Fibroblast of villous mesenchyme (primary cell): ENCODE data around the gene PKD1. TPM values are rescaled to one million over a fixed set of nuclear protein-coding genes. Genes with fewer than 3 reads are reported as not detected.

Source experiments
- DNase-seq: peaks from one replicate; pipeline ENCODE4 v3.0.0-alpha.2; 2010; ENCODE audit warnings: low read depth
- H3K4me3 ChIP-seq: 2 replicates; pipeline ENCODE4 v1.5.1; 2011; ENCODE audit warnings: low read depth, mild to moderate bottlenecking, low read length
- total RNA-seq: library from RNA; depleted of rRNA; stranded (reverse); fragments of >200 nt; gene quantifications from 2 replicates; pipeline ENCODE4 v1.2.3, GENCODE V29; 2012
- TF ChIP-seq, protein P1 (sequence below): IDR thresholded peaks from 2 replicates; pipeline ENCODE4 v1.5.1; 2012; ENCODE audit warnings: low read depth, mild to moderate bottlenecking, low read length; ENCODE audit not compliant: insufficient read depth

PKD1 gene
- total RNA-seq, 1 donor: 139 TPM

DNA sequence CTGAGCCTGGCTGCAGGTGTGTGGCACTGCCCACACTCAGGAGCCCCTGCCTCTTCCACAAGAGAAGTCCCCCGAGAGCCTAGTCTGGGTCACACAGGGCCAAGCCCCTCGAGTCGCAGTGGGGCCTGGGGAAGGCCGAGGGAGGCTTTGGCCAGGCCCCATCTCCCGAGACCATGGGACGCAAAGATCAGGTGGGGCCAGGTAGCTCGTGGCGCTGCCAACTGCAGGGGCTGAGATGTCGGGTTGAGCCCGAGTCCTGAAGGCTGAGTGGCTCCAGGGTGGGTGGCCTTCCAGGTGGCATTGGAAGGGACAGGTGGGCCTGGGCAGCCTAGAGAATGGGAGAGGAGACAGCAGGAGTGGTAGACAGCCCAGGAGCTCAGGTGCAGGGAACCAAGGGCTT is 26.2 kb upstream of the PKD1 start:
- TF ChIP-seq, protein P1, sequence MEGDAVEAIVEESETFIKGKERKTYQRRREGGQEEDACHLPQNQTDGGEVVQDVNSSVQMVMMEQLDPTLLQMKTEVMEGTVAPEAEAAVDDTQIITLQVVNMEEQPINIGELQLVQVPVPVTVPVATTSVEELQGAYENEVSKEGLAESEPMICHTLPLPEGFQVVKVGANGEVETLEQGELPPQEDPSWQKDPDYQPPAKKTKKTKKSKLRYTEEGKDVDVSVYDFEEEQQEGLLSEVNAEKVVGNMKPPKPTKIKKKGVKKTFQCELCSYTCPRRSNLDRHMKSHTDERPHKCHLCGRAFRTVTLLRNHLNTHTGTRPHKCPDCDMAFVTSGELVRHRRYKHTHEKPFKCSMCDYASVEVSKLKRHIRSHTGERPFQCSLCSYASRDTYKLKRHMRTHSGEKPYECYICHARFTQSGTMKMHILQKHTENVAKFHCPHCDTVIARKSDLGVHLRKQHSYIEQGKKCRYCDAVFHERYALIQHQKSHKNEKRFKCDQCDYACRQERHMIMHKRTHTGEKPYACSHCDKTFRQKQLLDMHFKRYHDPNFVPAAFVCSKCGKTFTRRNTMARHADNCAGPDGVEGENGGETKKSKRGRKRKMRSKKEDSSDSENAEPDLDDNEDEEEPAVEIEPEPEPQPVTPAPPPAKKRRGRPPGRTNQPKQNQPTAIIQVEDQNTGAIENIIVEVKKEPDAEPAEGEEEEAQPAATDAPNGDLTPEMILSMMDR: no peak
- no peak for DNase-seq
- no peak overlapping the region for H3K4me3 ChIP-seq

DNA sequence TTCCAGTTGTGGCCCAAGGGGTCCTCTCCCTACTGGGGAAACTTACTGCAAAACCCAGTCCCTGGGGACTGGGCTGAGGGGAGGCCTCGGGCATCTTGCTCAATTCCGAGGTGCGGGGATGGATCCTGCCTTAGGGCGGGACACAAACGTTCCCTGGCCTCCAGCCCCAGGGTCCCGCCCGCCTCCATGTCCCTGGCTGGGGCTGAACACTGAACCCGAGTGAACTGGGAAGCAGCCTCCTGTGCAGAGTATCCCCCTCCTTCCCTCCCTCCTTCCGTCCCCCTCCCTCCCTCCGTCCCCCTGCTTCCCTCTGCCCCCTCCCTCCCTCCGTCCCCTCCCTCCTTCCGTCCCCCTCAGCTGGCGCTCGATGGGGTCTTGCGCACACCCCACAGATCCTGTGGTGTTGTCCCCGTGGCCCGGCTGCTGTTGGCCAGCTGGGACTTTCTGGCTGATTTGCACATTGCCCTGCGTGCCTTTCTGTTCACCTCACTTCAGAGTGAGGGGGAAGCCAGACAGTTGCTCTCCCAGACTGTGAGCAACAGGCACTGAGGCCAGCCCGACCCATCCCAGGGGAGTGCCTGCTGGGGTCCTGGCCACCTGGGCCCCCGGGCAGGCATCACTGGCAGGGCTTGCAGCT is 25.3 kb upstream of the PKD1 start:
- H3K4me3 ChIP-seq: peak overlapping the region; percentile 18
- peak; percentile 76 for DNase-seq
- TF ChIP-seq, protein P1: no peak

DNA sequence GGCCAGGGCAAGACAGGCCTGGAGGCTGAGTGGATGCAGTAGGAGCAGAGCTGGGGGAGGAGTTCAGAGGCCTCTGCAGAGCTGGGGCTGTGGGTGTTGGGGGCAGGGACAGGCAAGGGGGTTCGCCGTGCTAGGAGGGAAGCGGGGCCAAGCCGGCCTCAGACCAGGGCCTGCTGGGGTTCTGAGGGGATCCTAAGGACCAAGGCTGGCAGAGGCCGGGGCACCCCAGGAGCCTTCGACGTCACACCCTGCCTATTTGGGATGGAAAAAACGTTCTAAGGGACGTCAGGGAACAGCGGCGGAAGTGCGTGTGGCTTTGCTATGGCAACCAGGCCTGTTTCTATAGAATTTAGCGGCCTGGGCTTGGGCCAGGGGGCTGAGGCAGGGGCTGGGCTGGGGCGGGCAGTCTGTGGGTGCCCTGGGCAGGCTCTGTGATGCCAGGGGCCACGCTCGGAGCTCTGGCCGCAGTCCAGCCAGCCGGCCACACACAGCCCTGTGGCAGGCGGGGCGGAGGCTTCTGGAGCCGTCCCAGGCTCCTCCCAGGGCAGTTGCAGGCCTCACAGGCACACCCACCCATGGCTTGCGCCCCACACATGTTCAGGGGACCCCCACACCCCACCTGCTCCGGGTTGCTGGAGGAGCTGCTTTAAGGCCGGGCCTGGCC is 23.6 kb upstream of the PKD1 start:
- TF ChIP-seq, protein P1: no peak
- DNase-seq: peak; percentile 90
- H3K4me3 ChIP-seq: peak overlapping the region; percentile 39

DNA sequence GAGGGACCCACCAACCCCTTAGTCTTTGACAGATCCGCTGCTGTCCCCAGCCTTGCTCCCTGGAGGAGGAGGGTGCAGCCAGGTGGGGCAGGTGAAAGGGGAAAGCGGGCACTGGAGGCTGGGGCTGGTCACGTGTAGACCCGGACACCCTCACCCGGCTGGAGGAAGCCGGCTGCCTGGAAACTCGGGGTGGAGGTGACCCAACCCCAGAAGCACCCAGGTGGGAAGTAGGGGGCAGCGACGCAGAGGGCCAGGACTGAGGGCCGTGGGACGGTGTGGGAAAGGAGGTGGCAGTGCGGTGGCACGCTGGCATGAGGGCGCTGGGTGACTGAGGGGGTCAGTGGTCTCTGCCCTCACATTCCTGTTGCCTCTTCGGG is 22.6 kb upstream of the PKD1 start:
- TF ChIP-seq, protein P1: no peak
- DNase-seq: no peak
- H3K4me3 ChIP-seq: peak overlapping the region; percentile 14

DNA sequence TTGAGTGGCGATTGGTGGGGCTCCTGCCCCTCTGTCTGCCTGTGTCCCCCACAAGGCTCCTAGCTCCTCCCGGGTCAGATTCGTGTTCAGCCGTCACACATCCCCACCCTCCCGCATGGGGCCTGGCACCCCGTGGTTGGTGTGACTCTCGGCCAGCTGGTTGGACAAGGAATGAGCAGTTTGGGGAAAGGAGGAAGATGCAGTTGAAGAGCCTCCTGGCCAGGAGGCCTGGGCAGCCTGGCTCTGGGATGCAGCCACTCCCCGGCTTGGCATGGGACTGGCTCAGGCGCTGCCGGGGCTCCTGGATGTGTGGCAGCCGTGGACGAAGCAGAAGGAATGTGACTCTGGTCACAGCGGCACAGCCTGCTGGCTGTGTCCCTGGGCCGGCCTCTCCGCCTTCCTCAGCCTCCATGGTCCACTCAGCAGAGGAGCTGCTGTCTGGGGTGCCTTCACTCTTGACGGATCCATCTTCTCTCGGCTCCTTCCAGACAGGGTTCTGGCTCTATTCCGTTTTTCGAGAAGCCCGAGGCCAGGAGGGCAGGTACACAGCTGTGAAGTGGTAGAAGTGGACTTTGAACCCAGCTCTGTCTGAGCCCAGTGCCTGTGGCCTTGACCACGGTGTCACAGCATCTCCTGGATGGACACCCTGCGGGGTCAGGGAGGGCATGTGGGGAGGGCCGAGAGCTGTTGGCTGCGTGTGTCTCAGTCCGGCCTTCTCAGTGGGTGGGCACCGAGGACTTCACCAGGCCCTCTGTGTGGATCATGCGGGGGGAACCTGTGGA is 22.0 kb upstream of the PKD1 start:
- DNase-seq: no peak
- H3K4me3 ChIP-seq: peak overlapping the region; percentile 90
- TF ChIP-seq, protein P1: no peak

DNA sequence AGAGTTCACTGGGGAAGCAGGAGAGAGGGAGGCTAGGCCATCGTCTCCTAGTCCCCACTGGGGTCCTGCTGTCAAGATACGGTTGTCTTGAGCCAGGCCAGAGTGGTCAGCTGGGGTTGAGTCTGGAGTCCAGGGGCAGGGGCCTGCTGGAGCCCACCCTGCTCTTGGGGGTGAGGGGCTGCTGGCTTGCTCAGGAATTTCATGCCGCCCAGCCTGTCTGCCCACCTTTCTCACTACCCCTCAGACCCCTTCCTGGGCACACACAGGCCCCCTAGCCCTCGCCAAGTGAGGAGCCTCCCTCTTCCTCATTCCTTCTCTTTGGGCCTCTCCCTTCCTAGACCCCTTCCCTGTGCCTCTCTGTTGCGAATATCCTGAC is 21.1 kb upstream of the PKD1 start:
- peak overlapping the region; percentile 90 for H3K4me3 ChIP-seq
- TF ChIP-seq, protein P1: no peak
- no peak for DNase-seq
